Bronchial epithelial cell (primary cell): ENCODE measurements around the gene HAND2. TPM values are rescaled to one million over a fixed set of nuclear protein-coding genes. Genes with fewer than 3 reads are reported as not detected.

ENCODE experiments used
- DNase-seq: peaks from one replicate; pipeline ENCODE4 v3.0.0-alpha.2; 2010; ENCODE audit warnings: low read depth
- FAIRE-seq: peaks from 2 replicates; lab custom pipeline; 2011; peaks lifted over from hg19 to GRCh38; lab: Jason Lieb, UNC
- H3K27me3 ChIP-seq: 2 replicates; pipeline ENCODE4 v1.5.1; 2011; ENCODE audit warnings: low read length; ENCODE audit not compliant: control insufficient read depth, insufficient read depth
- H3K36me3 ChIP-seq: 2 replicates; pipeline ENCODE4 v1.5.1; 2011; ENCODE audit warnings: low read length; ENCODE audit not compliant: control insufficient read depth, insufficient read depth
- H3K4me3 ChIP-seq: 2 replicates; pipeline ENCODE4 v1.5.1; 2011; ENCODE audit warnings: mild to moderate bottlenecking, low read depth, low read length, control low read depth
- CTCF ChIP-seq: IDR thresholded peaks from 2 replicates; pipeline ENCODE4 v1.5.1; 2011; ENCODE audit warnings: mild to moderate bottlenecking, moderate library complexity, low read length, control low read depth, inconsistent platforms; ENCODE audit not compliant: insufficient read depth, severe bottlenecking
- total RNA-seq: library from RNA; depleted of rRNA; stranded (reverse); fragments of >200 nt; gene quantifications from 2 replicates; pipeline ENCODE4 v1.2.1, GENCODE V29; 2014

HAND2 gene
- total RNA-seq, 1 donor from 2014 or later = 1.1 TPM

- H3K36me3 ChIP-seq = no peaks in the 10 kb centered on the region
- peaks cover 27% of the 10 kb centered on the region for H3K27me3 ChIP-seq
- FAIRE-seq (no peak), DNase-seq (no peak)
- H3K4me3 ChIP-seq = no peak overlapping the region
- TF ChIP-seq CTCF = no peak
Measured at GRCh38 chr4:173508386-173509035, 21.5 kb downstream of the HAND2 start.

GRCh38 chr4:173507471-173508385, 22.3 kb downstream of the HAND2 start:
- H3K27me3 ChIP-seq = peaks cover 27% of the 10 kb centered on the region
- H3K36me3 ChIP-seq = no peaks in the 10 kb centered on the region
- no peak for FAIRE-seq
- no peak for TF ChIP-seq CTCF
- H3K4me3 ChIP-seq = no peak overlapping the region
- no peak for DNase-seq

GRCh38 chr4:173506597-173507211, 23.3 kb downstream of the HAND2 start:
- DNase-seq = no peak
- H3K4me3 ChIP-seq = no peak overlapping the region

GRCh38 chr4:173505924-173506518, 24.0 kb downstream of the HAND2 start:
- peak; percentile 60 for FAIRE-seq
- DNase-seq = no peak
- Histone ChIP-seq H3K36me3 (no peaks in the 10 kb centered on the region), H3K27me3 (peaks cover 30% of the 10 kb centered on the region), H3K4me3 (no peak overlapping the region)
- TF ChIP-seq CTCF = peak; percentile 38

More at GRCh38 chr4:173506597-173507211, 23.3 kb downstream of the HAND2 start:
- no peaks in the 10 kb centered on the region for H3K36me3 ChIP-seq
- H3K27me3 ChIP-seq = peaks cover 27% of the 10 kb centered on the region
- FAIRE-seq = no peak
- TF ChIP-seq CTCF = no peak

- DNase-seq = no peak
- no peak for TF ChIP-seq CTCF
- Histone ChIP-seq H3K27me3 (peaks cover 23% of the 10 kb centered on the region), H3K4me3 (no peak overlapping the region), H3K36me3 (no peaks in the 10 kb centered on the region)
- FAIRE-seq = no peak
Measured at GRCh38 chr4:173504181-173504503, 25.9 kb downstream of the HAND2 start.
